B cell (primary cell): ENCODE measurements around the gene TANK.

Experiments
- CTCF ChIP-seq: fragments of 200-600 bp; IDR thresholded peaks from one replicate; pipeline ENCODE4 v1.8.0; 2022; ENCODE audit warnings: antibody characterized with exemption, mild to moderate bottlenecking
- EZH2 ChIP-seq: IDR thresholded peaks from 2 replicates; pipeline ENCODE4 v1.6.1; 2012; ENCODE audit warnings: borderline replicate concordance, low read depth, mild to moderate bottlenecking, moderate library complexity, low read length; ENCODE audit not compliant: insufficient read depth, poor library complexity, severe bottlenecking

- no peak for TF ChIP-seq CTCF
- no peak for TF ChIP-seq EZH2
Observed at GRCh38 chr2:161131074-161131680, 29.1 kb upstream of the TANK start.
